GM18499 (cell line): ENCODE results near the gene ARHGAP32.
"Not testable (repeated sequence)": the region's sequence is repeated elsewhere in the genome, so short reads cannot be mapped to it uniquely, and the experiment has no call there.

Experiments
- ATAC-seq: cut with Tn5 transposase; IDR thresholded peaks from one replicate; pipeline ENCODE4 v1.9.1; 2021; ENCODE audit warnings: moderate number of reproducible peaks; ENCODE audit not compliant: insufficient read depth, unreplicated experiment

Gene ARHGAP32

GRCh38 chr11:129041611-129042018 is 150.5 kb downstream of the ARHGAP32 start:
- ATAC-seq = no peak

- no peak for ATAC-seq
Measured at GRCh38 chr11:129040934-129041333, 151.2 kb downstream of the ARHGAP32 start.

GRCh38 chr11:129035244-129035643 is 156.9 kb downstream of the ARHGAP32 start:
- no peak for ATAC-seq

DNA sequence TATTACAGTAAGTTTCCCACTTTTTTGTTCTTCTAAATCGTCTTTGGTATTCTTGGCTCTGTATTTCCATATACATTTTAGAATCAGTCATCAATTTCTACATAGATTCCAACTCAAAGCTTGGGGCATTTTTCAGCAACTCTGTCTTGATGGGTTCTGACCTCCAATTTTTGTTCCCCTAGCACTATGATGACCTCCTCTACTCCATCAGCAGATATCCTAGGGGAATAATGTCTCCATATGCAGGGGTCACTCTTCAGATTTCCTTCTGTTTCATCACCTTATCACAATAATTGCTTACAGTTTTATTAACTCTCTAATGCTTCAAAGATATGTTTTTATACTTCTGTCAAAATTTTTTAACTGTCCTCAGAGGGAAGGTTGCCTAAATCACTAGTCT is 158.1 kb downstream of the ARHGAP32 start:
- ATAC-seq = no peak

DNA sequence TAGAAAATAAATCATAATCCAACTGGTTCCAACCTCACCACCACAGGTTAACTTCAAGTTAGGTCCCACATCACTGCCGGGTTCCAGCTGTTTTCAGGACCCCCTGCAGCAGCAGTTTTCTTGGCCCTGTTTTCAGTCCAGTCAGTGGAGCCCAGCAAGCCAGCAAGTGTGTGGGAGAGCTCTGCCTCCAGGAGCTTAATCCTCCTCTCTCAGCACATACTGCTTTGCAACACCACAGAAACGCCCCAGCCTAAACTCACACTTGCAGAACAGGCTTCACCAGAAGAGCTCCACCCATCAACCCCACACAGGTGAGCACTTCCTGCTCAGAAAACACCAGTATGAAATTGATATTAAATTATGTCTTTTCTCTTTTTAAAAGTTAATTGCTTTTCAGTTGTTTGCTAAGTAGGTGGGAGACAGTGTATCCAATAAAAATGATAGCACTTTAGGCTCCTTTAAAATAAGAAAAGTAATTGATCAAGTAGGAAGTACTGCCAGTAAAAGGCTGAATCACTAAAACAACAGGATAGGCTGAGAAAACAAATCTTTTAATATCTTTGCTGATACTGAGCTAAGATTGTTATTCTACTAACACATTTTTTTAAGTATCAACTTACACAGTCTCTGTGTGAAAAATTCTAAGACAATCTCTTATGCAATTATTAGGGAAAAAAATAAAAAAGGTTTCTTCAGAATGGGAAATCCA is 168.0 kb downstream of the ARHGAP32 start:
- ATAC-seq = no peak

DNA sequence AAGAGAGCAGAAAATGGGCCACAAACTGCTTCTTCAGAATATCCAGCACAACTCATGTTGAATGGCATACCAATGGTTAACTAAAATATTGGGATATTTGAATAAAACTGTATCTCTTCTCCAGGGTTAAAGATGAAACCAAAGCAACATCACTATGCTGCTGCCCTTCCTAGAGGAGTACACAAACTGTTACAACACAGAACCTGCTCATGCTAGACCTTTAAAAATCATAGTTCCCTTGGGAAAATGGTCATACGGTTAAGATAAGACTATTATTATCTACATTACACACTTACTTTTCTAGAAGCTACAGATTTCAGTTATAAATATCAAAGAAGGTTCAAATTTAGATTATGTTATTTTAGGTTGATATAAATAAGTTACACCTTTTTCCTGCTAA is 170.8 kb downstream of the ARHGAP32 start:
- ATAC-seq = no peak

DNA sequence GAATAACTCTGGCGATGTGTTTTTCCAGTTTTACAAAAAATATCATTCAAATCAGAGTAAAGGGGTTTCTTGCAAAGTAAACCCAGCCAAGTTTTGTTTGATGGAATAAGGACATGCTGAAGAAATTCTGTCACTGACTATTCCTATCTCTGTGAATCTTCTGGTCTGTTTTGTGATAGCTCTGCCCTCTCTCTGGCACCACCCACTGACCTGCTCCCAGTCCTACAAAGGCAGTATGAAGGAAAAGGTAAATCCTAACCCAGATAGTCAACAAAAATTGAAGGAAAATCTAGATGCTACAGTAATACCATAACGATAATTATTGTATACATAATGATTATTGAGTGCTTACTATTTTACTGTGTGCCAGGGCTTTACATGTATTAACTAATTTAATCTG is 173.1 kb downstream of the ARHGAP32 start:
- no peak for ATAC-seq

- ATAC-seq = no peak
Measured at GRCh38 chr11:129018126-129018525, 174.0 kb downstream of the ARHGAP32 start.

- ATAC-seq = no peak
Measured at GRCh38 chr11:129013737-129014475, 178.2 kb downstream of the ARHGAP32 start.

DNA sequence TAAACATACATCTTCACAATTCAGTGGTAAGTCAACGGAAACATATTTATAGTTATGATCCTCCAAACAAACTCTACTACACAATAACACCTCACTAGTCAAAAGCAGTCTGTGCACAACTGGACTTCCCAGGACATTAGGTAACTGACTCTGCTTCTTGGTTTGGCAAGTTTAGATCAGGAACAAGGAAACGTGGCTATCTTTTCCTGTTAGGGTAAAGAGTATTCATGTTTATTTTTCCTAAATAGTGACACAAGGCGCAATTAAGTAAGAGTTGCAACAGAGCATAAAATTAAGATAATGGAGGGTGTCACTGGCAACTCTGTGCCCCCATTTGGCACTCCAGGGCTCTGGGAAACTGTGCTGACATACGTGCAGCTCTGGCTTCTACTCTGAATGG is 179.2 kb downstream of the ARHGAP32 start:
- no peak for ATAC-seq

- no peak for ATAC-seq
Measured at GRCh38 chr11:129006161-129006560, 186.0 kb downstream of the ARHGAP32 start.

DNA sequence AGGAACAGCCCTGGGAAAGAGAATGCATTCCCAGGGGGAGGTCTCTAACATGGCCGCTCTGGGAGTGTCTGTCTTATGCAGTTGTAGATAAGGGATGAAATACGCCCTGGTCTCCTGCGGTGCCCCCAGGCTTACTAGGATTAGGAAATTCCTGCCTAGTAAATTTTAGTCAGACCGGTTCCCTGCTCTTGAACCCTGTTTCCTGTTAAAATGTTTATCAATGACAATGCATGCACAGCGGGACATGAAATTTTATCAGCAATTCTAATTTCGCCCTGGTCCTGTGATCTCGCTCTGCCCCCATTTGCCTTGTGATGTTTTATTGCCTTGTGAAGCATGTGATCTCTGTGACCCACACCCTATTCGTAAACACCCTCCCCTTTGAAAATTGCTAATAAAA is 193.0 kb downstream of the ARHGAP32 start:
- ATAC-seq = not testable (repeated sequence)

GRCh38 chr11:128988242-128988970 is 203.7 kb downstream of the ARHGAP32 start:
- ATAC-seq = no peak

- no peak for ATAC-seq
Measured at GRCh38 chr11:128985880-128986279, 206.2 kb downstream of the ARHGAP32 start.

GRCh38 chr11:128983023-128983422 is 209.1 kb downstream of the ARHGAP32 start:
- no peak for ATAC-seq

- ATAC-seq = no peak
Measured at GRCh38 chr11:128981254-128981653, 210.9 kb downstream of the ARHGAP32 start.

- no peak for ATAC-seq
Measured at GRCh38 chr11:128970598-128971190, 221.4 kb downstream of the ARHGAP32 start.

DNA sequence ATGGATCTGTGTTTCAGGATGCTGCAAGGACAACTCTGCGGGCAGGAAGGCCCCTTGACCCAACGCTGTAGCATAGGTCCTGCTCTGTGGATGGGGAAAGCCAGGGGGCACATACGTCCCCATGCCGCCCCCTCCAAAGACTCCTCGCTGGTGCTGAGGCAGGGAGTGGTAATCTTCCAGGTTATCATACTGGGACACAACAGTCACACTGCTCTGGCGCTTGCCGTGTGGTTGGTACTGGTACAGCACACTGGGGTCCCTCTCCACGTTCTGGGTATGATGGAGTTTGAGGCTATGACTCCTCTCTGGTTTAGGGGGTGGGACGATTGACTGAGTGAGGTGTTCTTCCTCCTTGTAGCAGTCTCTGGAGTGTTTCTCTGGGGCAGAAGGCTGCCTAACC is 223.2 kb downstream of the ARHGAP32 start:
- ATAC-seq = no peak

DNA sequence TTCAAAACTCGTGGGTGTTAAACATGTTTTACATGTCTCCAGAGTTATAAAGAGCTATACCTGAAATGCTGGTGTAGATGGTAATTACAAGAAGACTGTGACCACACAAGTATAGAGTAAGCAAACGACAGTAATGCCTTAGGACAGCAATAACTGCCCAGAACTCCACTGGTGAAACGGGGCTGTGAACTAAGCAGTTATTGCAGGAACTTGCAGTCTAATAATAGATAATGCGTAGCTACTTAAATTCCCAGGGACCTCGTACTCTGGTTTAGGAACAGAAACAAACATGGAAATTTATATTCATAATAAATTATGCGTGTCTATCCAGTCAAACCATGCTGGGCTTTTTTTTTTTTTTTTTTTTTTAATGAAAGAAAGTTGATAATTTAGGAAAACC is 224.5 kb downstream of the ARHGAP32 start:
- ATAC-seq = no peak

DNA sequence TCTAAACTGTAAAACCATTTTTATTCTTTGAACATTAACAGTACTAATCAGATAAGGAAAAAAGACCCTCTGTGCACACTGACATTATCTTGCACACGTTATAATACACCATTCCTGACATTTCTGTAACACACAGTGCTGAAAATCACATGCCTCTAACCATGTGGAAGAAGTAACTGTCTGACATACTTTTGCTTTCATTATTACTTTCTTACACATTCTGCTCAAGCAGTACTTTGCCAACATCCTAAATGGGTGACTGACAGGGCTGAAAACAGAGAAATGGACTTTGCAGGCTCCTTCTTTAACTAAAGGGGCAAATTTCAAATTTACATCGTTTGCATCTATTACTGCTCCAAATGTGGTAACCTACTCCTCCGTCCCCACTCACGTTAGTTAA is 226.6 kb downstream of the ARHGAP32 start:
- peak; percentile 99 for ATAC-seq

DNA sequence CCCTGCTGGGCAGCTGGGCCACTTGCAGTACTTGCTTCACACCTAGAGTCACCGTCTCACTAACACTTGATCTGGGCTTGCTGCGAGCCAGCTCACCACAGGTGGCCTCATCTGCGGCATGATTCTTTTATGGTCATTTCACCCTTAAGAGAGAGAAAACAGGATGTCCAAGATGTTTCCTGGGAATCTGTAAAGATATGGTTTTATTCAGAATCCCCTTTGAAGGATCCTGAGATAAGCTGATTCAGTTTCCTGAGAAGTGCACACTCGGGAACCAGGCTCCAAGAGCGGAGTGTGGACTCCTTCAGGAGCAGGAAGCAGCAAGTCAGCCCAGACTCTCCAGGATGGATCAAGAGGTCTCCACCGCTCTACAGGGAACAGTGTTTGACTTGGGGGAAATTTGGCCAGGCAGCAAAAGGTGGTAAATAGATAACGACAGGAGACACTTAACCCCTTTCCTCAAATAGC is 227.6 kb downstream of the ARHGAP32 start:
- no peak for ATAC-seq
